C4-2B (cell line): Measurements from ENCODE around the gene OR52J3.

Experiments
- ZFX ChIP-seq: fragments of 450-650 bp; IDR thresholded peaks from 2 replicates; pipeline ENCODE4 v1.6.1; 2017
- TF ChIP-seq, protein P1 (sequence below): fragments of 450-650 bp; conservative IDR thresholded peaks from 2 replicates; pipeline ENCODE4 v1.5.1; 2017; ENCODE audit warnings: mild to moderate bottlenecking

DNA sequence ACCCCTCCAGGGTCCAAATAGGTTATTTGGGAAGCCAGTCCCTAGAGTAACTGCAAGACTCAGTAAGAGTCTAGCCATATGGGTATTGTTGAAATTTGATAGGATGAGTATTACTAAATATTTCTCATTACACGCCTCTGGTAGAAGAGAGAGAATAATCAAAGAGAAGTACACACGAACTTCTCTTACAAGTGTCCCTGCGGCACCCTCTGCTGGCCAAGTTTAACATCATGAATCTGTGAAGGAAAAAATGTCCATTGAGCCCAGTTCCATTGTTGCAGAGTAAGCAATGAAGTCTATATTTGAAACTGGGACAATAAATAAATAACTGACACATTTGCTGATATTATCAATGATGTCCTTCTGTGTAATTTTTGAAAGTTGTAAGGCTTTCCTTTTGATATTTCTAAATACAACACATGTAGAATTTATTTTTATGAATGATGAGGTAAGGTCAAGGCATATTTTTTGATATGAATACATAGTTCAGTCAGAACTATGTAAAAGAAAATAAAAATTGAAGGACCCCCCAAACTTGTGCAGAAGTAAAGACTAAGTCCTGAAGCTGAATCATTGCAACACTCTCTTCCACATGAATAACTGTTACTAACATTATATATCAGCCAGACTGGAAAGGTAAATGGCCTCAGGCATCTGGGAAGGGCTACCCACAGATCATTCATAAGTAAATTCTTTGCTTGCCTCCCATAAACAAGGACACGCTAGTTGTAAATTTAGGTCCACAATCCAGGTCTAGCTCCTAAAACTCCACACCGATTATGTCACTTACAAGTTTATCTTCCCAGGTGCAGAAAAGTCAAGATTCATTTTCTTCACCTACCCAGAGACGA lies 41.7 kb upstream of the OR52J3 start:
- TF ChIP-seq, protein P1, sequence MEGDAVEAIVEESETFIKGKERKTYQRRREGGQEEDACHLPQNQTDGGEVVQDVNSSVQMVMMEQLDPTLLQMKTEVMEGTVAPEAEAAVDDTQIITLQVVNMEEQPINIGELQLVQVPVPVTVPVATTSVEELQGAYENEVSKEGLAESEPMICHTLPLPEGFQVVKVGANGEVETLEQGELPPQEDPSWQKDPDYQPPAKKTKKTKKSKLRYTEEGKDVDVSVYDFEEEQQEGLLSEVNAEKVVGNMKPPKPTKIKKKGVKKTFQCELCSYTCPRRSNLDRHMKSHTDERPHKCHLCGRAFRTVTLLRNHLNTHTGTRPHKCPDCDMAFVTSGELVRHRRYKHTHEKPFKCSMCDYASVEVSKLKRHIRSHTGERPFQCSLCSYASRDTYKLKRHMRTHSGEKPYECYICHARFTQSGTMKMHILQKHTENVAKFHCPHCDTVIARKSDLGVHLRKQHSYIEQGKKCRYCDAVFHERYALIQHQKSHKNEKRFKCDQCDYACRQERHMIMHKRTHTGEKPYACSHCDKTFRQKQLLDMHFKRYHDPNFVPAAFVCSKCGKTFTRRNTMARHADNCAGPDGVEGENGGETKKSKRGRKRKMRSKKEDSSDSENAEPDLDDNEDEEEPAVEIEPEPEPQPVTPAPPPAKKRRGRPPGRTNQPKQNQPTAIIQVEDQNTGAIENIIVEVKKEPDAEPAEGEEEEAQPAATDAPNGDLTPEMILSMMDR, result peak; percentile 82
- TF ChIP-seq ZFX, result no peak
